Vagina (tissue), 2 donors: Measurements from ENCODE around the gene AMZ2. TPM values are rescaled to one million over a fixed set of nuclear protein-coding genes. Genes with fewer than 3 reads are reported as not detected.

ENCODE experiments used
- DNase-seq, 2 donors: peaks; one replicate each; pipeline ENCODE4 v3.0.0-alpha.2; 2017; ENCODE audit errors: extremely low spot score in 2 of 2
- H3K27ac ChIP-seq: fragments of 200-600 bp; sonication (generic); one replicate; pipeline ENCODE4 v1.5.1; 2019
- H3K27me3 ChIP-seq: fragments of 200-600 bp; sonication (generic); one replicate; pipeline ENCODE4 v1.5.1; 2019
- H3K36me3 ChIP-seq, 2 donors: fragments of 200-600 bp; sonication (generic); one replicate each; pipeline ENCODE4 v1.5.1; 2017 to 2019
- H3K4me1 ChIP-seq: fragments of 200-600 bp; sonication (generic); one replicate; pipeline ENCODE4 v1.5.1; 2019
- H3K4me3 ChIP-seq, 2 donors: fragments of 200-600 bp; sonication (generic); 1 replicate in 1 of 2; 2 replicates in 1 of 2; pipeline ENCODE4 v1.5.1; 2016 to 2019
- H3K9me3 ChIP-seq: fragments of 200-600 bp; sonication (generic); one replicate; pipeline ENCODE4 v1.5.1; 2019
- CTCF ChIP-seq, 3 experiments: fragments of 450-650 bp in 2 of 3; fragments of 200-600 bp in 1 of 3; sonication (generic) in 1 of 3; IDR thresholded peaks; one replicate each; pipeline ENCODE4 v1.5.1; 2017 to 2019; ENCODE audit warnings: antibody characterized with exemption in 3 of 3, mild to moderate bottlenecking in 2 of 3, moderate library complexity in 2 of 3
- POLR2A ChIP-seq, 2 donors: fragments of 450-650 bp; IDR thresholded peaks; one replicate each; pipeline ENCODE4 v1.6.1; 2017; ENCODE audit warnings: antibody characterized with exemption in 2 of 2, mild to moderate bottlenecking in 2 of 2, moderate library complexity in 2 of 2
- POLR2AphosphoS5 ChIP-seq, 2 donors: sonication (generic); formaldehyde crosslinking; IDR thresholded peaks; one replicate each; pipeline ENCODE4 v1.9.0; 2017; ENCODE audit warnings: antibody characterized with exemption in 2 of 2, mild to moderate bottlenecking in 2 of 2, low read depth in 1 of 2; ENCODE audit not compliant: insufficient read depth in 1 of 2
- intact Hi-C: fragments of 100-400 bp; cut with DNase I; formaldehyde crosslinking; loops from one replicate; pipeline ENCODE4 v1.15.1; 2023
- total RNA-seq: library from RNA; depleted of rRNA; stranded (reverse); fragments of >200 nt; gene quantifications from one replicate; pipeline ENCODE4 v1.2.3, GENCODE V29; 2016

AMZ2 gene
- total RNA-seq, 1 donor from 2014 or later, result 39.8 TPM

GRCh38 chr17:68296217-68297191, 48.7 kb downstream of the AMZ2 start:
- no peak for DNase-seq
- no peak overlapping the region for H3K4me3 ChIP-seq
- no peaks in the 10 kb centered on the region for H3K36me3 ChIP-seq
- intact Hi-C loops, result no loop called here
- H3K4me1 ChIP-seq, result peaks cover 10% of the 10 kb centered on the region
- TF ChIP-seq POLR2A (IDR thresholded peaks at IDR 0.05) (no peak), CTCF (IDR thresholded peaks at IDR 0.05) (no peak), POLR2AphosphoS5 (IDR thresholded peaks at IDR 0.05; ENCODE audit: insufficient read depth in 1 of 2, low read depth in 1 of 2) (no peak)
- H3K9me3 ChIP-seq, result no peaks in the 10 kb centered on the region
- no peak overlapping the region for H3K27ac ChIP-seq
- H3K27me3 ChIP-seq, result no peaks in the 10 kb centered on the region

- DNase-seq, result no peak
- intact Hi-C loops, result no loop called here
- Histone ChIP-seq H3K27me3 (no peaks in the 10 kb centered on the region), H3K9me3 (no peaks in the 10 kb centered on the region), H3K4me3 (no peak overlapping the region), H3K36me3 (no peaks in the 10 kb centered on the region), H3K4me1 (peaks cover 5% of the 10 kb centered on the region), H3K27ac (no peak overlapping the region)
- no peak for TF ChIP-seq CTCF (IDR thresholded peaks at IDR 0.05)
- no peak for TF ChIP-seq POLR2A (IDR thresholded peaks at IDR 0.05)
- no peak for TF ChIP-seq POLR2AphosphoS5 (IDR thresholded peaks at IDR 0.05; ENCODE audit: insufficient read depth in 1 of 2, low read depth in 1 of 2)
Observed at GRCh38 chr17:68297195-68297594, 49.4 kb downstream of the AMZ2 start.

GRCh38 chr17:68298601-68299000, 50.8 kb downstream of the AMZ2 start:
- H3K4me3 ChIP-seq, result no peak overlapping the region
- H3K36me3 ChIP-seq, result no peaks in the 10 kb centered on the region
- no peak overlapping the region for H3K27ac ChIP-seq
- no peaks in the 10 kb centered on the region for H3K27me3 ChIP-seq
- intact Hi-C loops, result no loop called here
- no peaks in the 10 kb centered on the region for H3K4me1 ChIP-seq
- H3K9me3 ChIP-seq, result no peaks in the 10 kb centered on the region
- TF ChIP-seq POLR2AphosphoS5 (IDR thresholded peaks at IDR 0.05; ENCODE audit: insufficient read depth in 1 of 2, low read depth in 1 of 2), result no peak
- no peak for TF ChIP-seq POLR2A (IDR thresholded peaks at IDR 0.05)
- no peak for TF ChIP-seq CTCF (IDR thresholded peaks at IDR 0.05)
- DNase-seq, result no peak

- TF ChIP-seq POLR2AphosphoS5 (IDR thresholded peaks at IDR 0.05; ENCODE audit: insufficient read depth in 1 of 2, low read depth in 1 of 2) (no peak), POLR2A (IDR thresholded peaks at IDR 0.05) (no peak), CTCF (IDR thresholded peaks at IDR 0.05) (no peak)
- no peaks in the 10 kb centered on the region for H3K27me3 ChIP-seq
- DNase-seq, result no peak
- intact Hi-C loops, result no loop called here
- H3K4me3 ChIP-seq, result no peak overlapping the region
- no peaks in the 10 kb centered on the region for H3K36me3 ChIP-seq
- no peak overlapping the region for H3K27ac ChIP-seq
- H3K4me1 ChIP-seq, result no peaks in the 10 kb centered on the region
- no peaks in the 10 kb centered on the region for H3K9me3 ChIP-seq
Observed at GRCh38 chr17:68299817-68300216, 52.0 kb downstream of the AMZ2 start.

GRCh38 chr17:68301438-68301959, 53.7 kb downstream of the AMZ2 start:
- no peaks in the 10 kb centered on the region for H3K27me3 ChIP-seq
- no peaks in the 10 kb centered on the region for H3K4me1 ChIP-seq
- H3K9me3 ChIP-seq, result no peaks in the 10 kb centered on the region
- no peak for DNase-seq
- TF ChIP-seq POLR2AphosphoS5 (IDR thresholded peaks at IDR 0.05; ENCODE audit: insufficient read depth in 1 of 2, low read depth in 1 of 2) (no peak), POLR2A (IDR thresholded peaks at IDR 0.05) (no peak), CTCF (IDR thresholded peaks at IDR 0.05) (no peak)
- intact Hi-C loops, result no loop called here
- no peak overlapping the region for H3K27ac ChIP-seq
- no peaks in the 10 kb centered on the region for H3K36me3 ChIP-seq
- H3K4me3 ChIP-seq, result no peak overlapping the region
